HG02943 (cell line): ENCODE measurements around the gene NPHP1.
"Not testable (repeated sequence)": the region's sequence is repeated elsewhere in the genome, so short reads cannot be mapped to it uniquely, and the experiment has no call there.

Experiments used
- ATAC-seq: cut with Tn5 transposase; IDR thresholded peaks from one replicate; pipeline ENCODE4 v1.9.1; 2021; ENCODE audit warnings: mild to moderate bottlenecking, low read depth, moderate library complexity; ENCODE audit not compliant: unreplicated experiment

The NPHP1 gene

DNA sequence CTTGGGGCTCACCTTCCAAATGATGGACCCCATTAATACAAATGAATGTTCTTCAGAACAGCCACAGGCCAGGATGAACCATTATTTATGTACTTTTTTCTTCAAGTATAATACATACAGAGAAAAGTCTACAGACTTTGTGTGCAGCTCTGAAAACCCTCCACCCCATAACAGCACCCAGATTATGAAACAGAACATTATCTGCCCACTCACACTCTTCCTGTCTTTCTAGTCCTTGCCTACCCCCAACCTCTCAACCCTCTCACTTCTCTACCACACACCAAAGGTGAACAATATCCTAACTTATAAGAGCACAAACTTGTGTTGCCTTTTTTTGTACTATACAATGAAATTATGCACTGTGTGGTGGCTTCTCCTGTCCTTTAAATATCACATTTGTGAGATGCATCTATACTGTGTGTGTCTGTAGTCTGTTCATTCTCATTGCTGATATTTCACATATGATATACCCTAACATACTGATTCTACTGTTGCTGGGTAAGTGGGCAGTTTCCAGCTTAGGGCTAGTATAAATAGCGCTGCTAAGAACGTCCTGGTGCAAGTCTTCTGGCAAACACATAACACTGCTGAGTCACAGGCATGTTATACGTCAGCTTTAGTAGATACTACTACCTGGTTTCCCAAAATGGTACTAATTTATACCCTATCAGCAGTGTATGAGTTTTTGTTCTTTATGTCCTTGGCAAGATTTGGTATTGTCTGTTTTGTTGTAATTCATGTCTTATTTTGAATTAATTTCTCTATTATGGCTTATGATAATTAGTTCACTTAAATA, 1.0 kb upstream of the NPHP1 start:
- no peak for ATAC-seq

DNA sequence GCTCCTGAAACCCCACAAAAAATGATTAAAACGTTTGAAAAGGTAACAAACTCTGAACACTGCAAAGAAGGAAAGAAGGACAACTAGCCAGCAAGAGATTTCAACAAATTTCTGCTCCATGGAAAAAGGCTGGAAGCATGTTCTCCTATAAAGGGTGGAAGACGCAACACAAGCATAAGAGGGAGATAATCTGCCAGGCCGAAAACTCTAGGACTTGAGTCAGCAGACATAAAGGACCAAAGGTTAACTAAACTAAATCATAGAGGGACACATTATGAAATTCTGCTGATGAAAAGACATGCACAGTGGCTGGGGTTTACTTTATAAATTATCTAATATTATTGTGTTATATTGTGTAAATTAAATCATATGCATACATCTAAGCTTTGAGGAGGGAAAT, 6.8 kb downstream of the NPHP1 start:
- ATAC-seq = no peak

DNA sequence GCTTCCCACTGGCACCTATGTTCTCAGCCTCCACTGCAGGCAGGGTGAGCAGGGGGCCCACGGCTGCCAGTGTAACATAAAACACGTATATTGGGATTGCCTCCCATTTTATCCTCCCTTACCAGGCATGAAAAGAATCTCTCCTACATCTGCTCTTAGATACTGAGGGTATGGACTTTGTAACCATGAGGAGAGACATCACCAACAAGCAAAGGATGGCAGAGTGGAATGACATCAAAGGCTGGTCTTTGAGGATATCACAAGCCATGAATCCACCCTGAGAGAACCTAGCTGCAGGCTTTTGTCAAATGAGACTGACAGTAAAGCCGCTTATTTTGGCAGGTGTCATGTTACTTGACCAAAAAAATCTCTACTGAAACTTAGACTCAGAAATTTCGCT, 7.4 kb downstream of the NPHP1 start:
- no peak for ATAC-seq

- not testable (repeated sequence) for ATAC-seq
Measured at GRCh38 chr2:110190169-110190568, 14.6 kb downstream of the NPHP1 start.

GRCh38 chr2:110182449-110182848, 22.4 kb downstream of the NPHP1 start:
- ATAC-seq = no peak

DNA sequence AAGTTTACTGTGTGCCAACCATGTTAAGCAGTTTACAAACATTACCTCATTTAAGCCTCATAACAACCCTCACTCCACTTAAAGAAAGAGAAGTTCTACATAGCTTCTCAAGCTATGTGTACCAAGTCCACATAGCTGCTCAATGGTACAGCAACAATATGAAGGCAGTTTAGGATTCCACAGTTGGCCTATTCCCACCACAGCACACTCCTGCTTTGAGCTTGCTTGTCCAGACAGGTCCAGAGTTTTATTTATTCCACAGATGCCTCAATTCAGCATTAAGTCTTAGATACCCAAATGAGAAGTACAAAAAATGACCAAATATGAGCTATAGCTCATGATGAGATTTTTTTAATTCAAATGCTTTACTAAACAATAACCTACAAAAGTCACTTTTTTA, 24.8 kb downstream of the NPHP1 start:
- no peak for ATAC-seq

- no peak for ATAC-seq
Measured at GRCh38 chr2:110173523-110173922, 31.3 kb downstream of the NPHP1 start.

- no peak for ATAC-seq
Measured at GRCh38 chr2:110172506-110172905, 32.3 kb downstream of the NPHP1 start.

DNA sequence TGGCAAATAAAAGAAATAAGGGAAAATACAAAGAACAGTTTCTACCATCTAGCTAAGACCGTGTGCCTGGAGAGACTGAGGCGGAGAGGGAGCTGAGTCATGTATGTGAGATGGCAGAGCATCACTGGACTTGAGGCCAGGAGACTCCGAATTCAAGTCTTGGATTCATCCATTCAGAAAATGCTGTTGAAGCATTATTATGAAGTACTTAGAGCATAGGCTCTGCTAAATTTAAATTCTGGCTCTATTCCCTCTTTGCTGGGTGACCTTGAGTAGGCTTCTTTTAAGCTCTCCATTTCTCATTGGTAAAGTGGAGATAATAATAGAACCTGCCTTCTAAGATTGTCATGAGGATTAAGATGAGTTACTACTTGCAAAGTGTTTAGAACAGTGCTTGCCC, 34.7 kb downstream of the NPHP1 start:
- no peak for ATAC-seq

DNA sequence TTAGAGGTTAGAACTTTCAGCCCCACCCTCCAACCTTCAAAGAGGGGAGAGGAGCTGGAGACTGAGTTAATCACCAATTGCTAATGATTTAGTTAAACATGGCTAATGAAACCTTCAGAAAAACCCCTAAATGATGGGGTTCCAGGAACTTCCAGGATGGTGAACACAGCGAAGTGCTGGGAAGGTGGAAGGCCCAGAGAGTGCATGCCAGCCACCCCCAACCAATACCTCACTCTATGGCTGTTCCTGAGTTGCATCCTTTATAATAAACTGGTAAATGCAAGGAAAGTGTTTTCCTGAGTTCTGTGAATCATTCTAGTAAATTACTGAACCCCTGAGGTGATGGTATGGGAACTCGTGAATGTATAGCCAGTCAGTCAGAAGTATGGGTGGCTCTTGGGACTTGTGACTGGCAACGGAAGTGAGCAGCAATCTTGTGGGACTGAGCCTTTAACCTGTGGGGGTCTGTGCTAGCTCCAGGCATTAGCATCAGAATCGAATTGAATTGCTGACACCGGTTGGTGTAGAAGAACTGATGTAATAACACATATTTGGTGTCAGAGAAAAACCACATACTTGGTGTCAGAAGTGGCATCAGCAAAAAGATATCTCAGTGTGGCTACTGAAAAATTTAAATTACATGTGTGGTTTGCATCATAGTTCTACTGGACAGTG, 37.4 kb downstream of the NPHP1 start:
- ATAC-seq = no peak

DNA sequence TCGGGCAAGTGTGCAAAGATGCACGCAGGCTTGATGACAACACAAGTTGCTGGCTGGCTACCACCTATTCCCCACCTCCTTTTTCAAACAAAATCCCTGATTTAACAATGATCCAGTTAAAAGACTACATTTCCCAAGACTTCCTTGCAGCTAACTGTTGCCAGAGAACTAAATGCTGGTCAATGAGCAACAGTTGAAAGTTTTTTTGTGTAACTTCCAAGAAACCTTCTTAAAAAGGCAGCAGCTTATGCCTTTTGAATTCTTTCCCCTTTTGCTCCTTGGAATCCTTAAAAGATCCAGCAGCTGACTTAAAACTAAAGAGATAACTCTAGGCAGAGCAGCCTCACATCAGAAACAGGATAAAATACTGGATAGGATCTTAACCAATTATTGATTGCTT, 38.5 kb downstream of the NPHP1 start:
- no peak for ATAC-seq

DNA sequence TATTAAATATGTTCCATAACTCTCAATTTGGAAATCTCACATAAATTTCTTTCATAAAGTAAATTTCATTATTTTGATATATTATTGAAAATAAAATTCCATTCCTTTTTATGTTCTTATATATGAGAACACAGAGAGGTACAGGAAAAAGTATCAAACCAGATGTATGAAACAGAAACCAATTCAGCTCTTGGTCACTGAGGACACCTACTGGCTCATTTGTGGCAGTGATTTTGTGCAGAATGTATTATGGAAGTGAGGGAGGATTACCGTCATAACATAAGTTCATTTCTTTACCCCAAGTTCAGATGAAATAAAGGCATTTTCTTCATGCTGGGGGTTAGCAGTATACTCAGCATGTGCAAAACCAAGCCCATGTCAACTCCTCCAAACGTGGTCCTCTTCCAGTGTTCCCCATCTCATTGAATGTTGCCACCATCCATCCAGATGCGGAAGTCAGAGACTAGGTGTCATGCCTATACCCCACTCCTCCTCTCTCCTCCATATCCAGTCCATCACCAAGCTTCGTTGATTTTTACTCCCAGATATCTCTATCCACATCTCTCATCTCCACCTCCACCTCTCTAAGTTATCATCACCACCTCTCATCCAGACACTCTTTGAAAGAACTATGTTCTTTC, 47.5 kb downstream of the NPHP1 start:
- ATAC-seq = no peak

- not testable (repeated sequence) for ATAC-seq
Measured at GRCh38 chr2:110154828-110155227, 50.0 kb downstream of the NPHP1 start.

DNA sequence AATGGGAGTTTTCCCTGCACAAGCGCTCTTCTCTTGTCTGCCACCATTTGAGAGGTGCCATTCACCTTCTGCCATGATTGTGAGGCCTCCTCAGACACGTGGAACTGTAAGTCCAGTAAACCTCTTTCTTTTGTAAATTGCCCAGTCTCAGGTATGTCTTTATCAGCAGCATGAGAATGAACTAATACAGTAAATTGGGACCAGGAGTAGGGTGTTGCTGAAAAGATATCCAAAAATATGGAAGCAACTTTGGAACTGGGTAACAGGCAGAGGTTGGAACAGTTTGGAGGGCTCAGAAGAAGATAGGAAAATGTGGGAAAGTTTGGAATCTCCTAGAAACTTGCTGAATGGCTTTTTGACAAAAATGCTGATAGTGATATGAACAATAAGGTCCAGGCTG, 50.6 kb downstream of the NPHP1 start:
- not testable (repeated sequence) for ATAC-seq

DNA sequence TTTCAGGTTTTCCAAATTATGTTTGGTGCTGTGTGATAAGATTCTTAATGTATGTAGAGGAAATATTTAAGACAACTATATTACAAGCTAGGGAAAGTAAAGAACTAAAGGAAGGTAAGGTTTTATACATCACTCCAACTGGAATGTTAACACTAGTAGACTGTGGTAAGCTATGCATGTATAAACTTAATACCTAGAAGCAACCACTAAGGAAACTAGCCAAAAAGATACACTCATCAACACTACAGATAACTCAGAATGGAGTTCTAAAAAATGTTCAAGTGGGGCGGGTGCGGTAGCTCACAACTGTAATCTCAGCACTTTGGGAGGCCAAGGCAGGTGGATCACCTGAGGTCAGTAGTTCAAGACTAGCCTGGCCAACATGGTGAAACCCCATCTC, 51.4 kb downstream of the NPHP1 start:
- no peak for ATAC-seq

DNA sequence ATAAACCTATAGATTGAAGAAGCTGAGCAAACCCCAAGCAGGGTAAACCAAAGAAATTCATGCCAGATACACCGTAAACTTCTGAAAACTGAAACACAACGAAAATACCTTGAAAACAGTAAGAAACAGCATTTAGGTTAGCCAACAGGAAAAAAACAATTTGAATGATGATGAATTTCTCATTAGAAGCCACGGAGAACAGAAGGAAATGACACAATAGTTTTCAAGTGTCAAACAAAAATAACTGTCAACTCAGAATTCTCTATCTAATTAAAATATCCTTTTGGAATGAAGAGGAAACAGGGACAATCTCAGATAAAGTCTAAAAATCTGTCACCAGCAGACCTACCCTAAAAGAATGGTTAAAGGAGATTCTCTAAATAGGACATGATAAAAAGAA, 51.9 kb downstream of the NPHP1 start:
- no peak for ATAC-seq

DNA sequence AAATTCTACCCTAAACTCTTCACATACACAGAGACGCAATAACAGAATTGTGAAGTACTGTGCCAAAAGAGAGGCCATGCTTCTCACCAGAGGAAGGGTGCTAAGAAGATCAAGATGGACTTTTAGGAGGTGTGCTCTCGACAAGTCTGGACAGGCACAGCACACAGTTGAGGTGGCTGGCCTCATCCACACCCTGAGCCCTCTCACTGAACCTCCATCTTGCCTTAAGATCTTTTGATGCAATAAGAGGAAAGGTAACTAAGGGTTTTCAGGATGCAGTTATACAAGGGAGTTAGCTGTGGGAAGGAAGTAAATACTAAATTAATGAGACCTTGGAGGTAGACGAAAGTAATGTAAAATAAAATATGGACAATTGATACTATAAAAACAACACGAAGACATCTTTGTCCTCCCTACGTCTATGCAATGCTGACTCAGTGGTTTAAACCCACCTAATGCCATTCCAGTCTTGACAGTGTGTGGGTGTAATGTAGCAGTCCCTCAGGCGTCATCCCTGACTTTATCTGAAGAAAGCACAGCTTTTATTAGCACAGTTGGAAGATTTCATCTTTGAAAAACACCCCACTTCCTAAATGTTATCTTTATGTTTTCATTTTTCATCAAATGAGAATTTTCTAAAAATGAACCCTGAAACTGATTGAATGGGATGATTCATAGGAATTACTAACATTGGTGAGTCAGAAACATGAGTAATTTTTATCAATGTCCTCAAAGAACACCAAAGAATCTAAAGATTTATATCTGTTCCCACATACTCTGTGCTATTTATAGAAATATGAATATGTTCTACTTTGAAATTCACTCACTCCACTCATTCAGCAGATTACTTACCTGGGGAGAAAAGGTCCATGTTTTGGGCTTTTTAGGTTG, 55.2 kb downstream of the NPHP1 start:
- ATAC-seq = no peak

GRCh38 chr2:110146945-110147332, 57.9 kb downstream of the NPHP1 start:
- ATAC-seq = no peak

DNA sequence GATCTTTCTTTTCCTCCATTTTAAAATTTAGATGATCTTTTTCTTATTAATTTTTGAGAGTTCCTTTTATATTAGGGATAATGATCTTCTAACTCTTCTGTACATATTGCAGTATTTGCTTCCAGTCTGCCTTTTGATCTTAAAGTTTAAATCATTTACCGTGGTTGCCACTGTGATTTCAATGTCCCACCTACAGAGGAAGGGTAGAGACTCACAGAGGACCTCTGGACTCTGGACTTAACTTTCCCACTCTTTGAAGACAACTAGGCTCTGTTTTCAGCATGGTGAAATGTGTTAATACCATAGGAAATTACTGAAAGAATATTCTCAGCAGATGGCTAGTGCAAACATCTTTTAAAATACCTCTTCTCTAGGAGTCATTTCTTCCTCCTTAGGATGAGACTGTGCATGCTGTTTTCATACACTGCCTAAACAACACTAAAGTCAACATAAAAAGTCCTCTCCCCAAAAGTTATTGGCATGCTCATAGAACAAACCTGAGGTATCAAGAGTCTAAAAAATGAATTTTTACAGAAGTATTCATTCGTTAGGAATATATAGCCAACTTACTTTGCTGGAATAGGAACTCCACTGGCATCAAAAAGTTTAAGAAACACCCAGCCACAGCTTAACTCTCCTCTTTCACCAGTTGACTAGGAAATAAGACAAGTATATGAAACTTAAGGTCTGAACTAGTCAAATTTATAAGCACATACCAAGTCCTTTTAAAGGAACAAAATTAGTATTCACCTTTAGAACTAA, 58.4 kb downstream of the NPHP1 start:
- ATAC-seq = no peak

GRCh38 chr2:110143982-110144381, 60.8 kb downstream of the NPHP1 start:
- ATAC-seq = no peak
